HCT116 (cell line): ENCODE measurements around the gene CHAMP1. TPM values are rescaled to one million over a fixed set of nuclear protein-coding genes. Genes with fewer than 3 reads are reported as not detected.

ENCODE experiments used
- ATAC-seq: fragments of 200-7000 bp; cut with Tn5 transposase; 2 replicates; pipeline ENCODE4 v1.9.1; 2020; ENCODE audit warnings: mild to moderate bottlenecking, moderate library complexity
- BruUV-seq: library from RNA; stranded (reverse); fragments of 400-500 nt; replicated peaks from 2 replicates; lab custom pipeline; 2021; lab: Mats Ljungman, UMichigan
- CTCF ChIA-PET: fragments of 300-600 bp; sonication (Branson Sonifier 250); formaldehyde crosslinking; loops from one replicate; lab custom pipeline; 2021; ENCODE audit warnings: antibody characterized with exemption; lab: Charles Lee
- POLR2A ChIA-PET: fragments of 300-600, 350-600 bp; sonication (Branson Sonifier 250); formaldehyde crosslinking; loops from one replicate; lab custom pipeline; 2021; ENCODE audit warnings: antibody characterized with exemption; lab: Charles Lee
- RAD21 ChIA-PET, 2 experiments: fragments of 300-600 bp; sonication (Branson Sonifier 250); formaldehyde crosslinking; loops; one replicate each; lab custom pipeline; 2023; ENCODE audit warnings: low total read pairs in 2 of 2; ENCODE audit not compliant: uncharacterized antibody in 2 of 2, unreplicated experiment in 2 of 2, low non-redundant PET in 1 of 2; lab: Charles Lee
- DNase-seq: peaks from one replicate; pipeline ENCODE4 v3.0.0-alpha.2; 2010; ENCODE audit warnings: low read depth, low spot score
- H2AFZ ChIP-seq: fragments of 200-600 bp; shearing (Covaris generic), sonication (generic); 2 replicates; pipeline ENCODE4 v1.6.1; 2017; ENCODE audit warnings: low read depth, mixed run types, mixed read lengths, antibody characterized with exemption, low read length; ENCODE audit not compliant: poor library complexity, severe bottlenecking
- H3K27ac ChIP-seq: 2 replicates; pipeline ENCODE4 v1.5.1; 2012; ENCODE audit warnings: low read depth, low read length
- H3K27me3 ChIP-seq: fragments of 200-600 bp; sonication (generic); 2 replicates; pipeline ENCODE4 v1.6.1; 2016; ENCODE audit warnings: mixed run types, low read length, mixed read lengths; ENCODE audit not compliant: insufficient read depth
- H3K36me3 ChIP-seq, 2 experiments: fragments of 200-500 bp in 1 of 2; fragments of 200-600 bp in 1 of 2; sonication (Bioruptor generic) in 1 of 2; sonication (generic) in 1 of 2; 2 replicates each; pipeline versions ENCODE4 v1.5.1 to v1.6.1; 2014 to 2016; ENCODE audit warnings: low read length in 2 of 2, inconsistent platforms in 1 of 2, mixed read lengths in 1 of 2, mixed run types in 1 of 2; ENCODE audit not compliant: insufficient read depth in 2 of 2, control insufficient read depth in 1 of 2
- H3K4me1 ChIP-seq, 2 experiments: fragments of 200-600 bp in 1 of 2; sonication (generic) in 1 of 2; 2 replicates each; pipeline versions ENCODE4 v1.5.1 to v1.6.1; 2012 to 2017; ENCODE audit warnings: low read length in 2 of 2, inconsistent platforms in 1 of 2, mild to moderate bottlenecking in 1 of 2, mixed read lengths in 1 of 2, mixed run types in 1 of 2, moderate library complexity in 1 of 2; ENCODE audit not compliant: insufficient read depth in 2 of 2, control insufficient read depth in 1 of 2
- H3K4me2 ChIP-seq: fragments of 200-600 bp; sonication (generic); 2 replicates; pipeline ENCODE4 v1.6.1; 2017; ENCODE audit warnings: mixed run types, low read length, mixed read lengths
- H3K4me3 ChIP-seq, 2 experiments: fragments of 200-600 bp in 1 of 2; sonication (generic) in 1 of 2; replicated peaks in 1 of 2; 2 replicates each; pipeline ENCODE4 v1.5.1; 2011 to 2016; ENCODE audit warnings: low read length in 2 of 2, control low read depth in 1 of 2, low read depth in 1 of 2, mild to moderate bottlenecking in 1 of 2, mixed read lengths in 1 of 2, mixed run types in 1 of 2
- H3K79me2 ChIP-seq: fragments of 200-600 bp; sonication (generic); 2 replicates; pipeline ENCODE4 v1.6.1; 2017; ENCODE audit warnings: mild to moderate bottlenecking, mixed run types, low read length, moderate library complexity, mixed read lengths; ENCODE audit not compliant: insufficient read depth
- H3K9ac ChIP-seq: fragments of 200-600 bp; sonication (generic); 2 replicates; pipeline ENCODE4 v1.6.1; 2016; ENCODE audit warnings: low read length, mixed read lengths
- H3K9me2 ChIP-seq: fragments of 200-600 bp; sonication (generic), shearing (Covaris generic); 2 replicates; pipeline ENCODE4 v1.6.1; 2017; ENCODE audit warnings: mixed run types, mild to moderate bottlenecking, moderate library complexity; ENCODE audit not compliant: insufficient read depth
- H3K9me3 ChIP-seq, 2 experiments: fragments of 200-500 bp in 1 of 2; fragments of 200-600 bp in 1 of 2; sonication (Bioruptor generic) in 1 of 2; sonication (generic) in 1 of 2; 2 replicates each; pipeline ENCODE4 v1.6.1; 2014 to 2017; ENCODE audit warnings: low read length in 2 of 2, mixed read lengths in 2 of 2, inconsistent platforms in 1 of 2, low read depth in 1 of 2, mild to moderate bottlenecking in 1 of 2, mixed run types in 1 of 2, moderate library complexity in 1 of 2; ENCODE audit not compliant: control insufficient read depth in 1 of 2, insufficient read depth in 1 of 2
- H4K20me1 ChIP-seq: fragments of 200-600 bp; sonication (generic), shearing (Covaris generic); 2 replicates; pipeline ENCODE4 v1.6.1; 2017; ENCODE audit warnings: mixed run types, mild to moderate bottlenecking, moderate library complexity; ENCODE audit not compliant: insufficient read depth
- CBX3 ChIP-seq: IDR thresholded peaks from 2 replicates; pipeline ENCODE4 v1.6.1; 2012; ENCODE audit warnings: low read depth
- CEBPB ChIP-seq: IDR thresholded peaks from 2 replicates; pipeline ENCODE4 v1.6.1; 2012; ENCODE audit warnings: low read depth
- ELF1 ChIP-seq: IDR thresholded peaks from 2 replicates; pipeline ENCODE4 v1.6.1; 2012; ENCODE audit warnings: low read depth, borderline replicate concordance
- FOSL1 ChIP-seq: IDR thresholded peaks from 2 replicates; pipeline ENCODE4 v1.6.1; 2012; ENCODE audit warnings: low read depth
- POLR2A ChIP-seq: IDR thresholded peaks from 2 replicates; pipeline ENCODE4 v1.7.0; 2011; ENCODE audit warnings: borderline replicate concordance; ENCODE audit not compliant: insufficient read depth, insufficient read length; ENCODE audit errors: extremely low read depth
- POLR2AphosphoS5 ChIP-seq: IDR thresholded peaks from 2 replicates; pipeline ENCODE4 v1.6.1; 2011; ENCODE audit warnings: mild to moderate bottlenecking, low read depth, low read length, moderate library complexity
- RAD21 ChIP-seq: IDR thresholded peaks from 2 replicates; pipeline ENCODE4 v1.6.1; 2012; ENCODE audit warnings: low read depth, mild to moderate bottlenecking
- YY1 ChIP-seq: IDR thresholded peaks from 2 replicates; pipeline ENCODE4 v1.6.1; 2011; ENCODE audit warnings: low read length, low read depth, moderate library complexity, mild to moderate bottlenecking; ENCODE audit not compliant: insufficient replicate concordance; ENCODE audit errors: extremely low read depth
- ZFX ChIP-seq: fragments of 450-650 bp; IDR thresholded peaks from 2 replicates; pipeline ENCODE4 v1.6.1; 2017
- intact Hi-C: fragments of 100-400 bp; cut with micrococcal nuclease; formaldehyde crosslinking; loops from 2 replicates; pipeline ENCODE4 v1.10.0; 2022
- total RNA-seq: library from RNA; stranded (reverse); gene quantifications from one replicate; pipeline ENCODE4 v1.2.1, GENCODE V29; 2021; ENCODE audit not compliant: unreplicated experiment
- TF ChIP-seq, protein P1 (sequence below): IDR thresholded peaks from 2 replicates; pipeline ENCODE4 v1.6.1; 2012
- TF ChIP-seq, protein P2 (sequence below): IDR thresholded peaks from 2 replicates; pipeline ENCODE4 v1.6.1; 2011; ENCODE audit warnings: mild to moderate bottlenecking, low read length, moderate library complexity; ENCODE audit not compliant: insufficient replicate concordance; ENCODE audit errors: extremely low read depth

Gene CHAMP1
- total RNA-seq, 1 experiment from 2014 or later = 31.5 TPM

DNA sequence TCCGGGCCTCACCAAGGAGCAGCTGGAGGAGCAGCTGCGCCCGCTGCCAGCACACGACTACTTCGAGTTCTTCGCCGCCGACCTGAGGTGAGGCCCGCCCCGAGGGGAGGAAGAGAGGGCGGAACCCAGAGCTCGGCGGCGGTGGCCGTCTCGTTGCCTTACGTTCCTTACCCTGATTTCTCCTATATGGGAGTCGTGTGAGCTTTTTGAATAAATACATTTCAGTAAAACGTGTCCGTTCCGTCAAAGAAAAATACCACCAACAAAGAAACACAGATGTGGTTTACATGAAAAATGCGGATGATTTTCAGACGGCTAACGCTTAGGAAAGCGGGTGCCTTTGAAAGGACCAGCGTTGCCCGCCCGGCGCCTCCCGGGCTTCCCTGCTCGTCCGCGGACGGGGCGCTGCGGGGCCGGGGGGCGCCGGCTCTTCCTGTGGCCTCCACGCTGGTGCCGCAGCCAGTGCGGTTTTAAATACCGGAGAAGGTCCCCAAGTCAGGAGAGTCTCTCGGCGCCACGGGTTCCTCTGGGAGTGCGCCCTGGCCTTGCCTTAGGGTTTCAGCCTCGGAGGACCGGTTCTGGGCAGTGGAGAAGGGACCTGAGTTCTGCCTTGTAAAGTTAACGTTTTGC lies 32.1 kb upstream of the CHAMP1 start (continued):
- no peak for TF ChIP-seq ELF1
- TF ChIP-seq, protein P1, sequence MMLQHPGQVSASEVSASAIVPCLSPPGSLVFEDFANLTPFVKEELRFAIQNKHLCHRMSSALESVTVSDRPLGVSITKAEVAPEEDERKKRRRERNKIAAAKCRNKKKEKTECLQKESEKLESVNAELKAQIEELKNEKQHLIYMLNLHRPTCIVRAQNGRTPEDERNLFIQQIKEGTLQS = no peak
- no peak for TF ChIP-seq CBX3
- TF ChIP-seq FOSL1 = no peak
- TF ChIP-seq RAD21 = no peak
- TF ChIP-seq POLR2AphosphoS5 = peak; percentile 55
- peak; percentile 60 for TF ChIP-seq ZFX
- no peak for TF ChIP-seq YY1
- no peak for TF ChIP-seq CEBPB
- TF ChIP-seq POLR2A = peak; percentile 7
- TF ChIP-seq, all 23 proteins: peak for 4

DNA sequence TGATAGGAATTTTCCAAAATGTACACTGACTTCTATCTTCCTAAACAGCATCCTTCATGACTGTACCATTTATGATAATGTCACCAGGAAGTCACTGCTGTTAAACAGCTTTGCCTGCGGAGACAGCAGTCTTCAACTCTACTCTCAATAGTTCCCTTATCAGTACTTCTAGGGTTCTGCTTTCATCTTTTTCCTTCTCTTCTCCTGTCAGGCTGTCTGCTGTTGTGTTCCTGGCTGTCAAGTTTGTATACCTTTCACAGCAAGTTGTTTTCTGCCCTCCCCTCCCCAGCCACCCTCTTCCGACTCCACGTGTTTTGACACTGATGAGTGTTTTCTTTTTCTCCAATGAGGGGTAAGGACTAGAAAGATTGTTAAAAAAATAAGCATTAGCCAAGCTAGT lies 30.7 kb upstream of the CHAMP1 start:
- Histone ChIP-seq H3K4me3 (no peak overlapping the region), H3K36me3 (peaks cover 7 to 15% of the 10 kb centered on the region in 2 experiments; a peak in 2 of 4 replicates), H3K79me2 (peaks cover 21% of the 10 kb centered on the region), H2AFZ (no peak overlapping the region), H3K9ac (no peak overlapping the region), H3K9me3 (no peaks in the 10 kb centered on the region), H3K4me2 (peak overlapping the region; percentile 10; the same call in 1 of the 2 replicates), H3K27me3 (no peaks in the 10 kb centered on the region), H3K9me2 (no peaks in the 10 kb centered on the region), H4K20me1 (no peaks in the 10 kb centered on the region), H3K27ac (no peak overlapping the region), H3K4me1 (peaks cover 15 to 23% of the 10 kb centered on the region in 2 experiments)
- DNase-seq (no peak), ATAC-seq (no peak)
- intact Hi-C loops = loop anchor here (2.0 kb wide), 1 partner anchor 29 kb away; no protein-coding TSS in a partner anchor
- RAD21 ChIA-PET = no interaction called here
- no TSS peak for BruUV-seq
- CTCF ChIA-PET = no interaction called here
- POLR2A ChIA-PET = no interaction called here
- TF ChIP-seq, protein P2, sequence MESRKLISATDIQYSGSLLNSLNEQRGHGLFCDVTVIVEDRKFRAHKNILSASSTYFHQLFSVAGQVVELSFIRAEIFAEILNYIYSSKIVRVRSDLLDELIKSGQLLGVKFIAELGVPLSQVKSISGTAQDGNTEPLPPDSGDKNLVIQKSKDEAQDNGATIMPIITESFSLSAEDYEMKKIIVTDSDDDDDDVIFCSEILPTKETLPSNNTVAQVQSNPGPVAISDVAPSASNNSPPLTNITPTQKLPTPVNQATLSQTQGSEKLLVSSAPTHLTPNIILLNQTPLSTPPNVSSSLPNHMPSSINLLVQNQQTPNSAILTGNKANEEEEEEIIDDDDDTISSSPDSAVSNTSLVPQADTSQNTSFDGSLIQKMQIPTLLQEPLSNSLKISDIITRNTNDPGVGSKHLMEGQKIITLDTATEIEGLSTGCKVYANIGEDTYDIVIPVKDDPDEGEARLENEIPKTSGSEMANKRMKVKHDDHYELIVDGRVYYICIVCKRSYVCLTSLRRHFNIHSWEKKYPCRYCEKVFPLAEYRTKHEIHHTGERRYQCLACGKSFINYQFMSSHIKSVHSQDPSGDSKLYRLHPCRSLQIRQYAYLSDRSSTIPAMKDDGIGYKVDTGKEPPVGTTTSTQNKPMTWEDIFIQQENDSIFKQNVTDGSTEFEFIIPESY = no peak
- TF ChIP-seq, protein P1 = no peak
